ENCODE results near the gene DNAJC24.

DNAJC24 gene

DNA sequence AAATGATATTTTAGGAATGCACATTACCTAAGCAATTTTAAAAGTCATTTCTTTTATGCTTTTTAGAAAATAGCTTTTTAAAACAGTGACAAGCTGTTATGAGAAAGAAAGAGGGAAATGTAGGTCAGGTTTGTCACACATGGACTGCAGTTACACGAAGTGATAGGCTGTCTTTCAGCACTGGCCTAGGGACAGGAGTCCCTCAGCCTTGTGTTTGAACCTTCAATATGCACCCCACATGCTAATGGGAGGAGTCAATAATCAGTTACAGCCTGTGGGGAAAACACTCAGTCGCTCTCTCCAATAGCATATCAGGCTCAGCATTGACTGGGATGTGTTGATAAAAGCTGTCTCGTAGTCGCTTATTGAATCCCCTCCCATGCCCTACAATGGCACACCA lies 45.8 kb downstream of the DNAJC24 start:
- DNase-seq (ENCODE audit: low read depth), result no peak

DNA sequence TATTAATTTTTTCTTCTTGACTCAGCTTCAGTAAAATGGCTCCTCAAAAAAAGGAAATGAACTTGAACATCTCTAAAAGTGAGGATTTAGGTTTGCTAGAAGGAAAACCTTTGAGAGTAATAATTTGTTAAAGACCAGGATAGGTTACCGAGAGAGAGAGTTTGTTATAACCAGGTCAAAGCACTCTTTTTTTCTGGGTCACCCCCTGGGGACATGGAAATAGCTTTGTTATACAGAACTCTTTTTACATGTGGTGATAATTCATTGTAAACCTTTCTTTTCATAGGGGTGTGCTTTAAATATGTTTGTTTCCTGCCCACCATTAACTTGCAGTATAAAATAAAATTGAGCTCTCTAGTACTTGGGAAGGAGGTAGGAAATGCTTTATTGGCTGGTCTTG lies 47.7 kb downstream of the DNAJC24 start:
- no peak for DNase-seq (ENCODE audit: low read depth)

DNA sequence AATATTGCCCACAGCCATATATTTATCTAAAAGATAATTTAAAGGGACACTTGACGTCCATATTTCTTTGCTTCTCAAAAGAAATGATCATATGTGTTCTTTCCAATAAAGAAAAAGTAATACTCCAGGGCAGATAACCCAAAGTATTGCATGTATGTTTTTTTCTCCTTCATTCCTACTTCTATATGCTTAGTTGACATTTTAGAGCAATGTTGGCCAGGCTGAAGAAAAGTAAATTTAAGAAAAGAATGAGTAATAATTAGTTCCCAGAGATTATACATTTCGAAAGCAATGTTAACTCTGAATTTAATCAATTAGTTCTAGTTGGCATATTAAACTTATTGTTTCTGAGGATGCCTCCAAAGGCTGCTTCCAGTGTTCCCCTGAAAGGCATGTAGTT lies 48.2 kb downstream of the DNAJC24 start:
- no peak for DNase-seq (ENCODE audit: low read depth)

- no peak for DNase-seq (ENCODE audit: low read depth)
These were observed 49.5 kb downstream of the DNAJC24 start for GRCh38 chr11:31419138-31419537.

DNA sequence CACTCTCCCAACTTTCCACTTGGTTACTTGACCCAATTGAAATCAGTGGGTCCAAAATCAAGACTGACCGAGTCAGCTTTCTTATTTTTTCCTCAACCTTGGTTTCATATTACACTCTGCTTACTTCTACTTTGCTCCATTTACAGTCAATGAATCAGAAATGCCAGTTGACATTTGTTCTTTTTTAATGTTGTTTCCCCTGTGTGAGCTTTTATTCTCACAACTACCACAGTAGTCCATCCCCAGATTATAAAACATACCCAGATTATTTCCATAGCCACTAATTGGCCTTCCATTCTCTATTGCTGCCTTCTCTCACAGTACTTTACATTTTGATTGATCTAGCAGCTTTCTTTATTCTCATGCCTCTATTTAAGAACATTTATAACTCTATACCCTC lies 50.0 kb downstream of the DNAJC24 start:
- DNase-seq (ENCODE audit: low read depth), result no peak

DNA sequence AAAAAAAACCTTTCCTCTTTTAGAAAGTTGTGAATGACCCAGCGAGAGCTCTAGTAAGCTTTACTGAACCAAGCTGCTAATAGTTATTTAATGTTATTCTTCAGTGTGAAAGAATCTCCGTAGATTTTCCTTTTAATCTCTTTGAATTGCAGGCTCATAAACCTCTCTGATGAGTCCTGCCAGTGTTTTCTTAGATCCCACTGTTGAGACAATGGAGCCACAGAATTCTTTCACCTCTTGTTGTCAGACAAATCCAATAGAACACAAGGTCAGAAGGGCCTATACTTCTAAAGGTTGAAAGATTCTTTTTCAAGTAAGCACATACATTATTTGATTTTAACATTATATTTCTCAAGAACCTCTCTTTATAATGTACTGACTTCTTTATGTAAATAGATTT lies 52.2 kb downstream of the DNAJC24 start:
- no peak for DNase-seq (ENCODE audit: low read depth)

- no peak for DNase-seq (ENCODE audit: low read depth)
These were observed 53.0 kb downstream of the DNAJC24 start for GRCh38 chr11:31422703-31423102.

DNA sequence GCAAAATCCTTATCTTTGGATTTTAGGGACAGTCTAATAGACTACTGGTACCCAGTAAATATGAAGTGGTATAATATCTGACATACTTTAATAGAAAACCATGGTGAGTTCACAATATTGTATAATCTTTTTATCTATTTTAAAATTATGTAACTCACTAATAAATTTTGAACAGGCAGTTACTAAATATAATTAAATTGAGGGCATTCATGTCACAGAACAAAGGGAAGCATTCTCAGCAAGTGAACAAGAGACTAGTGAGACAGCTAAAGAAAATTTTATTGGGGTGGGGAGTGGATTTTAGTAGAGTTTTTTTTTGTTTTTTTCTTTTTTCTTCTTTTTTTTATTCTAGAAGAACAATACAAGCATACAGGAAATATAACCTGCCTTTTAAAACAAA lies 55.0 kb downstream of the DNAJC24 start:
- DNase-seq (ENCODE audit: low read depth), result no peak

DNA sequence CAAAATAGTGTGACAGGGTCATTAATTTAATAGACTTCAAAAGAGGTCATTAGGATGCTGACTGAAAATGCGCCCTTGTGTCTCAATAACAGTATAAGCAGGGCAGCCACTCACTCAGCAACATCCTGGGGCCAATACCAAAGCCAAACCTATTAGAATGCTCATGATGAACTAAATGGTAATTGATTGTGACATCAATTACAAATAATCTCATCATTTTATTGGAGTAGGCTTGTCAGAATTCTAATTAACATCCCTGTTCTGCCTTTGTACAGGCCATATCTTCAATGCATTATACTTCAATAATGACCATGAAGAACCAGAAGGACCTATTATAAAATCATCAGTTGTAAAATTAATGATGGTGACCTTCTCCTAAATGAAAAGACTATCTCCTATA lies 64.2 kb downstream of the DNAJC24 start:
- no peak for DNase-seq (ENCODE audit: low read depth)

- DNase-seq (ENCODE audit: low read depth), result peak; percentile 56
These were observed 68.2 kb downstream of the DNAJC24 start for GRCh38 chr11:31437742-31438435.

DNA sequence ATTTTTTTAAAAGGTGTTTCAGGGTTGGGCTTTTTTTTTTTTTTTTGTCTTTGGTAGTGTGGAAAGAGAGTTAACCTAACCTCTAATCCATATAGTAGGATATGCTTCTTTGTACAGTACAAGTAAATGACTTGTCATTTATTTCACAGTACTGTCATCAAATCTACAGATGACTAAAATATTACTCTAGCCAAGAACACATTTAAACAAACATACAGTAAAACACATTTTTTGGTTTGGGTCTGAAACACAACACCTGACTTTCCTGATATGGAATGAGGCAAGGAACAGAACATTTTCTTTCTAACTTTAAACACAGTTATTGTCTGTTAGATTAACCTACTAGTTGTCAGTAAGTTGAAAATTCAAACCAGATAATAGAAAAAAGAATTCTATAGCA lies 71.6 kb downstream of the DNAJC24 start:
- no peak for DNase-seq (ENCODE audit: low read depth)

GRCh38 chr11:31442086-31442485 lies 72.4 kb downstream of the DNAJC24 start:
- no peak for DNase-seq (ENCODE audit: low read depth)

GRCh38 chr11:31443802-31444201 lies 74.1 kb downstream of the DNAJC24 start:
- no peak for DNase-seq (ENCODE audit: low read depth)

DNA sequence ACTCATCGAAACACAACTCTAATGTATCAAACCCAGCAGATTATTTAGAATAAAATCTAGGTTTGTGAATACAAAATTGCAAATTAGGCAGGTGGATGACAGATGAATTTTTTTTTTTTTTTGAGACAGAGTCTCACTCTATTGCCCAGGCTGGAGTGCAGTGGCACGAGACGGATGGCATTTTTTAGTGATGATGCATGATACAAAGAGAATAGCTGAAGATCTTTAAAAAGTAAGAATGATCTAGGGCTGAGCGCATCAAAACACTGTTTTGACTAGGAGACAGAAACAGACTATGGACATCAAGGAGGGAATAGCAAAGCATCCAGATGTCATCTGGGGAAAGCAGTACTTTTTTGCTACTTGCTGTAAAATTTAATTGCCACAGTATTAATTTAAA lies 76.0 kb downstream of the DNAJC24 start:
- DNase-seq (ENCODE audit: low read depth), result no peak

DNA sequence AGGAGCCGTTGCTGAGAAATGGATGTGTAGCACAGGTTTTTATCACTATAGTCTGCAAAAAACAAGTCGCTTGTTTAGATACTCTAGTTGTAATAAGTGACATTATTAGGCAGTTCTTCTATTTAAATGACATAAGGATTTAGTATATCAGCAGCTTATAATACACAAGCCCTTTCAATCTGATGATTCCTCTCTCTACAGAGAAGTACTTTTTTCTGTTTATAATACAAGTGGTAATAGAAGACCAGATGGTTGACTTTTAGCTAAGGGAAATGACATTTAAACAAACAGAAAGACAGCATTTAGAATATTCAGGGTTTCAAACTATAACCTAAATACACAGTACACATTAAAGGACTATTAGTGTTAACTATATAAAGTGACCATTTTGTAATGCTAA lies 79.4 kb downstream of the DNAJC24 start:
- no peak for DNase-seq (ENCODE audit: low read depth)

DNA sequence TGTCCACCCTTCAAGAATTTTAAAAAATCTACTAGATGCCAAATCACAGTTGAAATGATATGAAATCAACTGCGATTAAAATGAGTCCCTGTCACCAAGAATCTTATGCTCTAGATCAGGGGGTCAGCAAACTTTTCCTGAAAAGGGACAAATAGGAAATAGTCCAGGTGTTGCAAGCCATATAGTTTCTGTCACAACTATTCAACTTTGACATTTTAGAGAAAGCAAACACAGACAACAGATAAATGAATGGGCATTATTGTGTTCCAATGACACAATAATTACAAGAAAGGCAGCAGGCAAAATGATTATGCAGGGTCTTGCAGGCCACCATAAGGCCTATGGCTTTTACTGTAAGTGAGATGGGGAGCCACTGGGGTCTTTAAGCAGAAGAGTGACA lies 81.2 kb downstream of the DNAJC24 start:
- DNase-seq (ENCODE audit: low read depth), result no peak

DNA sequence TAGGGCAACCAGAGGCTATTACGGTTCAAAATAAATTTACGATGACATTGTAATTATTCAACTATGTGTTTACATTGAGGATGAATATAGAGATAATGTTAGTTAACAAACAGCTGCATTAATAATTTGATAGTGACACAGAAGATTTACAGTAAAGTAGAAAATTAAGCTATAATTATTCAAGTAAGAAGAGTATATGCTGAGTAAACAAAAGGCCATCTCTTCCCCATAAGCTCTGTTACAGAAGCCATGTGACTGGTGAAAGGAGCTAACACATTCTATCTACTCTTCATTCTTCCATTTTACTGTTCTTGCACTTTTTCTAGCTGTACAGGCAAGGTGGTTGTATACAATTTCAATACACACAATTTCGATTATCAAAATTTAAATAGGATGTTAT lies 85.5 kb downstream of the DNAJC24 start:
- DNase-seq (ENCODE audit: low read depth), result no peak

DNA sequence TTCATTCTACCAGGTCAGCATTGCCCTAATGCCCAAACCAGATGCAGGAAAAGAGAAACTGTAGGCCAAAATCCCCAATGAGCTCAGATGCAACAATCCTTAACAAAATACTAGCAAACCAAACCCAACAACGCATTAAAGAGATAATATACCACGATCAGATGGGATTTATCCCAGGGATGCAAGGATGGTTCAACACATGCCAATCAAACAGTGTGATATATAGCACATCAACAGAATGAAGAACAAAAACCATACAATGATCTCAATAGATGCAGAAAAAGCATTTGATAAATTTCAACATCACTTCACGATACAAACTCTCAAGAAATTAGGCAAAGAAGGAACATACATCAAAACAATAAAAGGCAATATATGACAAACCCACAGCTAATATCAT lies 94.8 kb downstream of the DNAJC24 start:
- no peak for DNase-seq (ENCODE audit: low read depth)

DNA sequence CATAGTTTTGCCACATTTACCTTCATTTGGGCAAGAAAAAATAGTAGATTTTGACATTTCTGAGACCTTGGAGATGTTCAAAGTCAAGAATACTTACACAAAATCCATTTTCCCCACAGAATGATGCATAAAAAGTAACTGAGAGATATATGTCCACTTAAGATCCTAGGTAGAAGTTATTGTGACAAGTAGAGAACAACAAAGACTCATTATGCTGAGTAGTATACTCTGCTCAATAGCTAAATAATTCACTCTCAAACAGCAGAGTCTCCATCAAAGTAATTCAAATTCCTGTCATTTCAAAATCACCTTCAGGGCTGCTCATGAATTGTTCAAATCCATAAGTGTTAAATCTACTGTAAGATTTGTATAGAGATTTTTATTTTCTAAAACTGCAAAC lies 104.4 kb downstream of the DNAJC24 start:
- DNase-seq (ENCODE audit: low read depth), result no peak

GRCh38 chr11:31477528-31478222 lies 108.0 kb downstream of the DNAJC24 start:
- no peak for DNase-seq (ENCODE audit: low read depth)

DNA sequence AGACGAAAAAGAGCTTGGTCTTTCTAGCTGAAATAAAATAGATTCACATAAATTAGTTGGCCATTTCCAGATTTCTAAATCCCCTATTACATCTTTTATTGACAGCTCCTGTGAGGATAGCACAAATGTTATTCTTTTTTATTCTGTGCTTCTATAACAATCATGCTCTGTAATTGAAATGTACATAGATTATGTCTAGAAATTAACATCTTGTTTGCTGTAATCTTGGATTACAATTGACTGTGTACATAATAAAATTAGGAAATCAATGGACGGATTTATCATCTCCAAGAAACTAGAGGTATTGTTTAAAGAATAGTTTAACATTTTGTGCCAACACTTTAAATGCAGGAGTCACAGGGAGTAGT lies 108.5 kb downstream of the DNAJC24 start:
- no peak for DNase-seq (ENCODE audit: low read depth)

GRCh38 chr11:31479066-31479465 lies 109.4 kb downstream of the DNAJC24 start:
- DNase-seq (ENCODE audit: low read depth), result no peak

DNA sequence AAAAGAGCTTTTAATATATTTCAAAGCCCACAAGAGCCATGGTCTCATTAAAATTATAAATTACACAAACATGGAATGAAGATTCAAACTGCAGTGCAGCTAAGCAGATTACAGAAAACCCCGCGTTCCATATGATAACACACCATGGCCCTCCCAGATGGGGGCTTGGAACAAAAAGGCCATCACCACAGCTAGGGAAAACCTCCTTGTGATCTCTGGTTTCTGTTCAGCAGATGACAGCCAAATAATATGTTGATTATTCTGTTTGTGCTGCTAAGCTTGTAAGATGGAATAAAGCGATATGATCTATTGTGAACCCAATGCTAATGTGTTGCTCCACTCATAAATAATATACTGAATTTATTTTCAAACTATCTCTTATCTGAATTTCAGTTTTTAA lies 111.3 kb downstream of the DNAJC24 start:
- no peak for DNase-seq (ENCODE audit: low read depth)

Data from non-pigmented ciliary epithelial cell (primary cell).